Measurements from ENCODE around the gene LRP1.

- TF ChIP-seq CTCF (conservative IDR thresholded peaks at IDR 0.05; ENCODE audit: low read length): no peak
- TF ChIP-seq EZH2phosphoT487 (IDR thresholded peaks at IDR 0.05; ENCODE audit: borderline replicate concordance, low read depth, low read length): no peak
These were observed 35.3 kb upstream of the LRP1 start for GRCh38 chr12:57092876-57093414.
